ENCODE results near the gene FOXF1.
A peak's percentile ranks its signal among the peaks of the same experiment; 100 is the strongest.

FOXF1 gene

GRCh38 chr16:86536621-86537020, 26.3 kb downstream of the FOXF1 start:
- DNase-seq, result no peak

DNA sequence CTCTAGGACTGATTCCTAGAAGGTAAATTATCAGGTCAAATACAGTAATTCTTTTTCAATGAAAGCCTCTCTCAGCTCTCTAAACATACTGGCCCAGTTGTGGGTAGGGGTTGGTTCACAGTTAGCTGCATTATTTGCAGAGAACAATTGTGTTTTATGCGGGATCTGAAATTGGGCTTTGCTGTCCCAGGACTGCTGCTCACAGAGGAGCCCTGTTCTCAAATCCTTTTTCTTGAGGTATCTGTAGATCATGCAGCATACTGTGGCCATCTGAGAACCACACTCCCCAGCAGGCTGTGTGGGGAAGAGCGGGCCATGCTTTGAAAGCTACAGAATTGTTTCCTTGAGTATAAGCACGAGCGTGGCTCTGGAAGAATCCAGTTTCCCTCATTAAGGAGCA, 27.2 kb downstream of the FOXF1 start:
- no peak for DNase-seq

DNA sequence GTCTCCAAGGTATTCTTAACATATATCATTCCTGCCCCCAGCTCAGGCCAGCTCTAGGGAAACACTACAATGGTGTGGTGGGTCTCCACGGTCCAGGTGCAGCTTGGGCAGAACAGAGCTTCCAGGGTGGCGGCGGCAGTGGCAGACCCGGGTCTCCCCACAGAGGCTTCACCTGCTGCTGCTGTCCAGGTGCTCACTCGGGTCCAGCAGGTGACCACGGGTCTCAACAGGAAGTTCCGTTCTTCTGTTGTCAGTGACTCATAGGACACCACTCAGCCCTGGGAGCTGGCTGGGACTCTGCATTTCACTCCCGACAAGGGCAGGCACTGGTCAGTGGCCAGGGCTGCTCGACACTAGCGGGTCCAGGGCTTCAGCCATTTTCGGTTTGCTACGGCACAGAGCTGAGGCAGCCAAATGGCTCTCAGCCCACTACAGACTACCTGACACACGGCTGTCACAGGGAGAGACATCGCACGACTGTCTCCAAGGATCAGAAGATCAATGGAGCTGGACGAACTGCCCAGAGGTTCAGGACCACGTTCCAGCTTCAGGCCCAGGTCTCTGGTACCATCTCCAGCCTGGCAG, 28.0 kb downstream of the FOXF1 start:
- DNase-seq, result no peak

DNA sequence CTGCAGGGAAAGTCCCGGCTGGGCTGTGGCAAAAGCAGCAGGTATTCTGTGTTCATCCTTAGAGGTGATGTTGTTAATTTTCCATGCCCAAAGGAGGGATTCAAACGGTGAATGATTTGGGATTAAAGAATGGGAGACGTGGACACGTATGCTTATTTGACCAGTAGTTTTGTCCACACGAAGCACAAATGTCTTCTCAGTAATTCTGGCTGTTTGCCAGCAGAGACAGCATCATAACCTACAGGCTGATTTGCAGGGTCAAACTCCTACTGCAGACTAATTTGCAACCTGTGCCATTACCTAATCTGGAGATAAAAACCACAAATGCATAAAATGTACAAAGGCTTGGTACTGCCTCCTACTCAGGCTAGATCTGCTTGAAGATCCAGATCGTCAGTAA, 30.6 kb downstream of the FOXF1 start:
- DNase-seq, result no peak

DNA sequence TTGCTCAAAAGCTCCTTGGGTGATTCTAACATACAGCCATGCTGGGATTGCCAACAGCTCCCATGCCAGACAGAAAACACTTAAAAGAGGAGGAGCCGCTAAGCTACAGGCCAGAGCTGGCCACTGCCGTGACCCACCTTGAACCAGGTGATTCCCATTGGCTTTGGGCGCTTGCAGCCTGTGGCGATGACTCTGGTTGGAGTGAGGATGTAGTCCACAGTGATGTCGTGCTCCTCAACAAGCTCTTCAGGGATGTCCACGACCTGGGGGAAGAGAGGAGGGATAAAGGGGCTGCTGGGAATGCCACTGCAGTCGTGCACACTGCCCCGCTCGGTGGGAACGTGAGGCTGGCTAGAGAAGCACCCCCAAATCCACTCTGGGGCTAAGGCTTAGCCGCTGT, 31.2 kb downstream of the FOXF1 start:
- no peak for DNase-seq

DNA sequence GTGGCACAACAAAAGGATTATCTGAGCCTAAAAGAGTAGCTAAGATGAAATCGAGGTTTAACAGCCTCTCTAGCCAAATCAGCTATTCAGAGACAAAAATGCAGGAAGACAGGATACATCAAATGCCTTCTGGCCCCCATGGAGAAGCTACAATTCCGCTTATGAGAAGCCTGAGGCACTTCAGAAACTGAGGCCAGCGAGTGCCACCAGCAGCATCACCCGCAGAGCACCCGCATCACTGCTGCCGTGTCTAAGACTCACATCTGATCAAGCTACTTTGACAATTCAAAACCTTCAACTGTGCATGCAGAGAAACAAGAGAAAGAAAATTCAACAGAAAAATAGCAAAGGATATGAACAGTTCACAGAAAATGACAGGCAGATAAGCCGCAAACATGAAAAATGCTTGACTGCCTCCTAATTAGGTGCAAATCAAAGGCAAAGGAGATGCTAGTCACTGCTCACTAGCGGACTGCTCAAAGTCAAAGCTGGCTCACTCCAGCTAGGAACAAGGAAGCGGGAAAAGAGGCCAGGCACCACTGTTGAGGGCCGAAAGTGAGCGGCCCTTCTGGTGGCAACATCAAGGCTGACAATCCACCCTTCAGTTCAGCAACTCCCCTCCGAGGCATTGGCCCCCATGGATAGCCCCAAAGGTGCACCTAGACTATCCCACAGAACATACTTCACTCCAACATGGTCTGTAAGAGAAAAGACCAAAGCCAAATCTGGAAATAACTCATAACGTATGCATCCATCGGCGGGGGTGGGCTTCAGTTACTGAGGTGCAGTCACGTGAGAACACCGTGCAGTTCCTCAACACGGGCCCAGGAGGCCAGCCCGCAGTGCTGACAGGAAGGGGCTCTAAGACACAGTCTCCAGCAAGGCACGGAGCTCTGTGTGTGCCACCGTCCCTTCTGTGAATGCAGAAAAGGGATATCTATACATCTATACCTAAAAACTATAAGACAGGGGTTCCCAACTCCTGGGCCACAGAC, 32.7 kb downstream of the FOXF1 start:
- DNase-seq, result no peak

GRCh38 chr16:86545481-86545880, 35.2 kb downstream of the FOXF1 start:
- DNase-seq, result no peak

DNA sequence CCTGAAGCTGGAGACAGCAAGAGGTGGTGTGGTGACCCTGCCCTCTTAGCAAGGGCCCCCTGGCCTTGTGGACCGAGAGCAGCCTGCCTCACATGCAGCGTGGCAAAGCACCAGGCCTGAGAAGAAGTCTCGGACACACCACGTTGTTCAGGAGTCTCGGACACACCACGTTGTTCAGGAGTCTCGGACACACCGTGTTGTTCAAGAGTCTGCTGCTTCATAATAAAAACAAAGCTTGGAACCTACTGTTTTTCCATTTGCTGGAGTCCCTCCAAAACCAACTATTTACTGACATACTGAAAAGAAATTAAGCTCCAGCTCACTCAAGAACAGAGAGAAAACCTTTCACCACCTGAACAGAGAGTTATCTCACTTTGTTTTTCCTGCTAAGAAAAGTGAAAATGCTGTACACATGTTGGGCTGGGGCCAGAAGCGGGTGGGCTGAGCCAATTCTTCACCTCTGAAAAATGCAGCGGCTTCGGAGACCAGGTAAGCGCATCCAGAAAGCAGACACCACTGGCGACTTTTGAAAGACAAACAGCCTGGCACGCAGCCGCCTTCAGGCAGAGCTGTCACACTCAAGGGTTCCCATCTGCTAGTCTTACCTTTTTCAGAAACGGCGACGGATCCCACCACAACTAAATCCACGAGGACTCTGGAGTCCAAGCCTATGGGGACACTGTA, 35.8 kb downstream of the FOXF1 start:
- DNase-seq, result no peak

GRCh38 chr16:86546638-86547013, 36.3 kb downstream of the FOXF1 start:
- DNase-seq, result no peak

GRCh38 chr16:86547286-86547685, 37.0 kb downstream of the FOXF1 start:
- DNase-seq, result no peak

DNA sequence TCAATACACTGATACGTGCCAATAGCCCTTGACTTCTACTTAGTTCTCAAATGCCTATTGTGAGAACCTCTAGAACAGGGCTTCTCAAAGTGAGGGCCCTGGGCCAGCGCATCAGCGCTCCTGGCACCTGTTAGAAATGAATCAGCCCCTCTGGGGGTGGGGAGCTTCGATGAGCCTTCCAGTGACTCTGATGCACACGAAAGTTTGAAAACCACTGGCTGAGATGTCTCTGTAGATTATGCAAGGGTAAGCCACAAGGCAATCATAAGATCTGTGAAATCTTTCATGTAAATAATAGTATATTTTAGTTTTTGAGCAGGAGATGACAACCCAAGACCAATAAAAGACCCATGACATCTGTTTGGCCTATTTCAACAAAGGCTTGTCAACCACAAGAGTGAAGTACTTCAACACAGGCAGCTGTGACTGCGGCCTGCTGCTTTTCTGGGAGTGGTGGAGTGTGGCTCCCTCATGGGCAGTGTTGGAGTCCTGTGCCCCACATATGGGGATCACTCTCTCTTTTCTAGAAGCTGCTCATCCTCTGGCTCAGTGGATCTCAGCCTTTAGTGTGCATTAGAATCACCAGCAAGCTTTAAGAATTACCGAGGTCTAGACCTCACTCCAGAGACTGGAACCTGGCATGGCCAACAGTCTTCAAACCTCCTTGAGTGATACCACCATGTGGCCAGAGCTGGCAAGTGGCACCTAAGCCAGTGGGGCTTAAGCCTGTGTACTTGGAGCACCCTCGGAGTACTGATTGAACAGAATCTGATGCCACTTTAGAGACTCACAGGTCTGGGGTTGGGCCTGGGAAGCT, 39.0 kb downstream of the FOXF1 start:
- no peak for DNase-seq

GRCh38 chr16:86549893-86550190, 39.5 kb downstream of the FOXF1 start:
- no peak for DNase-seq

- no peak for DNase-seq
Observed at GRCh38 chr16:86550281-86550680, 40.0 kb downstream of the FOXF1 start.

DNA sequence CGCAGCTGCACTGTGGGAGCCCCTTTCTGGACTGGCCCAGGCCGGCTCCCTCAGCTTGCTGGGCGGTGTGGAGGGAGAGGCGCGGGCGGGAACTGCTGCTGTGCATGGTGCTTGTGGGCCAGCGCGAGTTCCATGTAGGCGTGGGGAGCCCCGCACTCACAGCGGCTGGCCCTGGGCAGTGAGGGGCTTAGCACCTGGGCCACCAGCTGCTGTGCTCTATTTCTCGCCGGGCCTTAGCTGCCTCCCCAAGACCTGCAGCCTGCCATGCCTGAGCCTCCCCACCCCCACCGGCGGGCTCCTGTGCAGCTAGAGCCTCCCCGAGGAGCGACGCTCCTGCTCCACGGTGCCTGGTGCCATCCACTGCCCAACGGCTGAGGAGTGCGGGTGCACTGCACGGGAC, 43.0 kb downstream of the FOXF1 start:
- DNase-seq, result no peak

DNA sequence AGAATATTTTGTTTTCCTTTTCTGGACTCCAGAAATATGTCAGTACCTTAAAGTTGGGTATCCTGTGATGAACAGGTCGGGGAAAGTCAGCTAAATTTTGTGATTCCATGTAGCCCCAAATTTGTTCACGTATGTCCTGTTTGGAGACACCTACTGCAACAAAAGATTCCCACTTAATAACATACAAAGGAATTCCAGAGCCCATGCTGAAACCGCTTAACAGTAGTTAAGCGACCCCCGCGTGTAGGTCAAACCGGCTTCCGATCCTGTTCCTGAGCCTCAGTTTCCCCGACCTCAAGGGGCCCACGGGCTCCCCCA, 44.2 kb downstream of the FOXF1 start:
- no peak for DNase-seq

DNA sequence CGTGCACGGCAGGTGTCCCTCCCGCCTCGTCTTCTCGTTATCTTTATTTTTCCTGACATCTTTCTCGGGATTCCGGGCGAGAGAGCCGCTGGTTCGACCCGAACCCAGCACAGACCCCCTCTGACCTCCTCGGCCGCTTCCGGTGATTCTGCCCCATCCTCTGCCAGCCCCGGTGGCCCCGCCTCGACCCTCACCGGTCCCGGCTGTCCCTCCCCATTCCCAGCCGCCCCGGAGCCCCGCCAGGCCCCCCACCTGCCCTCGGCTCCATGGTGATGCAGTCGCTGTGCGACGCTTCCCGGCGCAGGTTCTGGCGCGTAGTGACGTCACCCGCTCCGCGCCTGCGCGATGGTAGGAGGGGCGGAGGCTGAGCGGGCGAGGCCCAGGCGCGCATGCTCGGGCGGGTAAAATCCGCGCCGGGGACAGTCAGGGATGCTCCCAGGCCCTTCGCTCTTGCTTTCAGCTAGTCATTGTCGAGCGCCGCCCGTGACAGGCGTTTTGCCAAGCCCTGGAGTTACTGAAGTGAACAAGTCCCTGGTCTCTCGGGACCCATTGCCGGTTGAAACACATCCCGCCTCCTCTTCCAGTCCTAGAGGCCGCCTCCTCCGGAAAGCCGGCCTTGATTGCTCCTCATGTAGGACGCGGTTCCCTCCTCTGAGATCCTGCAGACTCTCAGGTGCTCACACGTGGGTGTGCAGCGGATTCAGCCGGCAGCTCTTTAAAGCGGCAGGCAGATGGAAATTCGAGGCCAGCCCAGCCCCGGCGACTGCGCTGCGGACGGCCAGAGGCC, 44.8 kb downstream of the FOXF1 start, which contains the start of gene MTHFSD:
Gene MTHFSD (minus strand): TSS at position 319 of the 787 bp plus-strand sequence. CDS start 51 bp downstream, at position 268.
- DNase-seq, result peak; percentile 66

- no peak for DNase-seq
Observed at GRCh38 chr16:86555704-86556075, 45.4 kb downstream of the FOXF1 start.

DNA sequence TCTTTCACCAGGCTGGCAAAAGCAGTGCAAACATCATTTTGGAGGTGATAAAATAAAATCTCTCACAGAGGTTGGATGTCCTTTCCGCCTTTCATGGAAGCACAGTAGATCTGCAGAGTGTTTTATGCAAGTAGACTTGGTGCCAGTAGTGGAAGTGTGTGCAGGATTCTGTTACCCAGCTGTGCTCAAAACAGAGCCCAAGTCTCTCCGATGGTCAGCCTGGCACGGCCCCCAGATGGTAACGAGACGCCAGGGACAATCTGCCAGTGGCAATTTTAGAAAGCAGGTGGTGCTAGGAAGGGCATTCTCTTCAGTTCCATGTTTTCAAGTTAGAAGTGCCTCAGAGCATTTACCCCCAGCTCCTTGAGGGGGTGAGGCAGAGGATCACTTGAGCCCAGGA, 46.2 kb downstream of the FOXF1 start:
- DNase-seq, result no peak

DNA sequence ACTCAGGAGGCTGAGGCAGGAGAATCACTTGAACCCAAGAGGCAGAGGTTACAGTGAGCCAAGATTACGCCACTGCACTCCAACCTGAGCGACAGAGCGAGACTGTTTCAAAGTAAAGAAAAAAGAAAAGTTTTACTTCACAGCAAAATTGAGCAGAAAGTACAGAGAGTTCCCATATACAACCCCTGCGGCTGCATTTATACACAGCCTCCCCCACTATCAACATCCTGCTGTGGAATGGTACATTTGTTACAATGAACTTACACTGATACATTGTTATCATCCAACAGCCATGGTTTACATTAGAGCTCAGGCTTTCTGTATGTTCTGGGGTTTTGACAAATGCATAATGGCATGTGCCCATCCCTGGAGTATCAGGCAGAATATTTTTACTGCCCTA, 47.3 kb downstream of the FOXF1 start:
- DNase-seq, result no peak

- no peak for DNase-seq
Observed at GRCh38 chr16:86558355-86559193, 48.2 kb downstream of the FOXF1 start.

GRCh38 chr16:86559802-86560305, 49.5 kb downstream of the FOXF1 start:
- DNase-seq, result no peak
